Measurements from ENCODE around the gene CCDC149.

- no peak for TF ChIP-seq POLR2AphosphoS5 (IDR thresholded peaks at IDR 0.05; ENCODE audit: low read depth, low read length)
- no peak for TF ChIP-seq SP1 (IDR thresholded peaks at IDR 0.05)
- no peak for TF ChIP-seq SP1 (CRISPR knock-in tag; IDR thresholded peaks at IDR 0.05)
- TF ChIP-seq TCF7L2 (IDR thresholded peaks at IDR 0.05; ENCODE audit: low read depth, low read length) = no peak
- TF ChIP-seq YY1 (IDR thresholded peaks at IDR 0.05; ENCODE audit: insufficient read depth, insufficient replicate concordance, low read depth, low read length) = no peak
- TF ChIP-seq, protein P1, sequence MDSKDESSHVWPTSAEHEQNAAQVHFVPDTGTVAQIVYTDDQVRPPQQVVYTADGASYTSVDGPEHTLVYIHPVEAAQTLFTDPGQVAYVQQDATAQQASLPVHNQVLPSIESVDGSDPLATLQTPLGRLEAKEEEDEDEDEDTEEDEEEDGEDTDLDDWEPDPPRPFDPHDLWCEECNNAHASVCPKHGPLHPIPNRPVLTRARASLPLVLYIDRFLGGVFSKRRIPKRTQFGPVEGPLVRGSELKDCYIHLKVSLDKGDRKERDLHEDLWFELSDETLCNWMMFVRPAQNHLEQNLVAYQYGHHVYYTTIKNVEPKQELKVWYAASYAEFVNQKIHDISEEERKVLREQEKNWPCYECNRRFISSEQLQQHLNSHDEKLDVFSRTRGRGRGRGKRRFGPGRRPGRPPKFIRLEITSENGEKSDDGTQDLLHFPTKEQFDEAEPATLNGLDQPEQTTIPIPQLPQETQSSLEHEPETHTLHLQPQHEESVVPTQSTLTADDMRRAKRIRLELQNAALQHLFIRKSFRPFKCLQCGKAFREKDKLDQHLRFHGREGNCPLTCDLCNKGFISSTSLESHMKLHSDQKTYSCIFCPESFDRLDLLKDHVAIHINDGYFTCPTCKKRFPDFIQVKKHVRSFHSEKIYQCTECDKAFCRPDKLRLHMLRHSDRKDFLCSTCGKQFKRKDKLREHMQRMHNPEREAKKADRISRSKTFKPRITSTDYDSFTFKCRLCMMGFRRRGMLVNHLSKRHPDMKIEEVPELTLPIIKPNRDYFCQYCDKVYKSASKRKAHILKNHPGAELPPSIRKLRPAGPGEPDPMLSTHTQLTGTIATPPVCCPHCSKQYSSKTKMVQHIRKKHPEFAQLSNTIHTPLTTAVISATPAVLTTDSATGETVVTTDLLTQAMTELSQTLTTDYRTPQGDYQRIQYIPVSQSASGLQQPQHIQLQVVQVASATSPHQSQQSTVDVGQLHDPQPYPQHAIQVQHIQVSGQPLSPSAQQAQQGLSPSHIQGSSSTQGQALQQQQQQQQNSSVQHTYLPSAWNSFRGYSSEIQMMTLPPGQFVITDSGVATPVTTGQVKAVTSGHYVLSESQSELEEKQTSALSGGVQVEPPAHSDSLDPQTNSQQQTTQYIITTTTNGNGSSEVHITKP (CRISPR knock-in tag; IDR thresholded peaks at IDR 0.05; ENCODE audit: low read depth) = no peak
- no peak for TF ChIP-seq POLR2A (IDR thresholded peaks at IDR 0.05; ENCODE audit: insufficient read depth in 1 of 2, low read depth in 2 of 2, low read length in 2 of 2)
- TF ChIP-seq CEBPG (CRISPR knock-in tag; IDR thresholded peaks at IDR 0.05) = no peak
- no peak for TF ChIP-seq RFXANK (CRISPR knock-in tag; IDR thresholded peaks at IDR 0.05)
- no peak for TF ChIP-seq TARDBP (CRISPR knock-in tag; IDR thresholded peaks at IDR 0.05)
- TF ChIP-seq, protein P2, sequence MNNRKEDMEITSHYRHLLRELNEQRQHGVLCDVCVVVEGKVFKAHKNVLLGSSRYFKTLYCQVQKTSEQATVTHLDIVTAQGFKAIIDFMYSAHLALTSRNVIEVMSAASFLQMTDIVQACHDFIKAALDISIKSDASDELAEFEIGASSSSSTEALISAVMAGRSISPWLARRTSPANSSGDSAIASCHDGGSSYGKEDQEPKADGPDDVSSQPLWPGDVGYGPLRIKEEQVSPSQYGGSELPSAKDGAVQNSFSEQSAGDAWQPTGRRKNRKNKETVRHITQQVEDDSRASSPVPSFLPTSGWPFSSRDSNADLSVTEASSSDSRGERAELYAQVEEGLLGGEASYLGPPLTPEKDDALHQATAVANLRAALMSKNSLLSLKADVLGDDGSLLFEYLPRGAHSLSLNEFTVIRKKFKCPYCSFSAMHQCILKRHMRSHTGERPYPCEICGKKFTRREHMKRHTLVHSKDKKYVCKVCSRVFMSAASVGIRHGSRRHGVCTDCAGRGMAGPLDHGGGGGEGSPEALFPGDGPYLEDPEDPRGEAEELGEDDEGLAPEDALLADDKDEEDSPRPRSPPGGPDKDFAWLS (CRISPR knock-in tag; IDR thresholded peaks at IDR 0.05; ENCODE audit: borderline replicate concordance) = no peak
- TF ChIP-seq ZSCAN5A (CRISPR knock-in tag; IDR thresholded peaks at IDR 0.05; ENCODE audit: borderline replicate concordance) = no peak
- TF ChIP-seq MIER2 (CRISPR knock-in tag; IDR thresholded peaks at IDR 0.05) = no peak
Observed at GRCh38 chr4:24809815-24810405, 102.9 kb downstream of the CCDC149 start.

Data from HepG2 (cell line).